ENCODE measurements around the gene MINDY2.

MINDY2 gene

DNA sequence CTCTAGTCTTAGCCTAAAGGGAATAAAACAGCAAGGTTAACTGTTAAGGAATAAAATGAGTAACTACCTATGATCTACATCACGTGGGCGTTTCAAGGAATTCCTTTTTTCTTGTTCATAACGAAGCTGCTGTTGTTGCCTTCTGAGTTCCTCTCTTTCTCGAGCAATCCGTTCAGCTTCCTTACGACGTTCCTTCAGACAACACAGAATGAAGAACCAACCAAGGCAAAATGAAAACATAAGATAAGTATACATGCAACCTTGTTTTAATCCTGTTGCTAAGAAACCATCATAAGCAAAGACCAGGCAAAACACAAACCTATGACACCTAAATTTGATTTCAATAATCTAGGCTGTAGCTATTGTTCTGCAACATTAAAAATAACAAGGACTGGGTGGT, 118.3 kb downstream of the MINDY2 start:
- no peak for DNase-seq

DNA sequence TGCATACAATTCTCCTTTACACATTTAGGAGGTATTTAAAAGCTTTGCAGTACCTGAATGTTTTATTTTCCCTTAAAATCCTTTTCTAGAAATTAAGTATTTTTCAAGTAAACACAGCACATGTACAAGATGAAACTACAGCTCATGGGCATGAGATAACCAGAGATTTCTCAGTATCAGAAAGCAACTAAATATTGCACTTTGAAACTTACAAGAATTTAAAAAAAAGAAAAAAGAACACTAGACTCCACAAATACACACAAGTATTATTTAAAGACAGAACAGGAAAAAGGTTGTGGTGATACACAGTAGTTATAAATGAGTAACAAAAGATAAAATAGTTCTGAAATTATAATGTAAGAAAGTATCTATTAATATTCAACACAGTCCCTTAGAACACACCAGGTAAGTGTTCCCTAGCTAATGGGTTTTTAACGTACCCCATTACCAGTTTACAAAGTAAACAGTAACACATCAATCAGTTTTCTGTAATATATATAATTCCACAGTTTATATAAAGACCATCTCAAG, 127.1 kb downstream of the MINDY2 start:
- DNase-seq: no peak

DNA sequence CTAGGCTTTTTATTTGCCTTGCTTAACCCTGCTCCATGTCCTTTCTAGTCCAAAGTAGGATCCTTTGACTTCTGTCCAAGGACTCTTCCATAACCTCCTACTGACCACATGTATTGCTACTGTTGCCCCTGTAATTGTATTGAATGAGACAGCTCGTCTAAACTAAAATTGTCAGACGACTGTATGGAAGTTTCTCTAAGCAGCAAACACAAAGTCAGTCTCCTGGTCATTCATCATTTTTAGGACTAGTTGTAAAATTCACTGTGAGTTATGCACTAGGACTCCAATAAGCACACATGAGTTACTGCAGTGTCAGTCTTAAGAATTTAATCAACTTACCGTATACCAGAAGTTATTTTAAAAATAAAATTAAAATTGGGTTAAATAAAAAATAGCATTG, 129.5 kb downstream of the MINDY2 start:
- DNase-seq: no peak

GRCh38 chr15:58908550-58909309, 137.6 kb downstream of the MINDY2 start:
- no peak for DNase-seq

DNA sequence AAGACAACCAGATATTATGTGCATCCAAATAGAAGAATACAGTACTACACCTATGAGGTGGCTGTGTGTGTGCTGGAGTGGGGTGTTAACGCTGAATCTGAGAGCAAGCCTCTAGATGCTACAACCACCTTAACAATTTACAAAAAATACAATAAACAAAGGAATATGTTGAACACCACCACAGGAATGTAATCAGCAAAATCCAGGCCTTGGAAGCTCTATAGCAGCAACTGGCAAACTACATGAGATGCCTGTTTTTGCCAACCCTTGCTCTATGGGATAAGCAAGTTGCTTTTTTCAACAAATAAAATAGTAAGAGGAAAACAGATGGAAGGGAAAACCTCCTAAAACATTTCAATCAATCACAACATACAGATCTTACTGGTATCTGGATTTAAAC, 138.5 kb downstream of the MINDY2 start:
- DNase-seq: no peak

GRCh38 chr15:58910456-58910855, 139.4 kb downstream of the MINDY2 start:
- no peak for DNase-seq

All from EL (cell line).